K562 (cell line): ENCODE results near the gene DHX35. TPM values are rescaled to one million over a fixed set of nuclear protein-coding genes. Genes with fewer than 3 reads are reported as not detected.

Experiments
- ATAC-seq: fragments of 200-7000 bp; cut with Tn5 transposase; 3 replicates; pipeline ENCODE4 v1.9.1; 2020; ENCODE audit warnings: moderate library complexity
- BruUV-seq: library from RNA; stranded (reverse); fragments of 400-500 nt; replicated peaks from 2 replicates; lab custom pipeline; 2021; lab: Mats Ljungman, UMichigan
- CTCF ChIA-PET: fragments of 300-600 bp; formaldehyde crosslinking; extraction: SDS; loops from one replicate; lab custom pipeline; 2021; ENCODE audit warnings: low intra/inter-chr PET ratio; lab: Yijun Ruan, JAX
- POLR2A ChIA-PET: fragments of 300-600, 350-650 bp; sonication (Branson Sonifier 250); formaldehyde crosslinking; extraction: SDS; loops from one replicate; lab custom pipeline; 2021; ENCODE audit warnings: antibody characterized with exemption, inconsistent platforms; lab: Yijun Ruan, JAX
- DNase-seq, 4 experiments: peaks; one replicate each; pipeline versions ENCODE4 v3.0.0 to v3.0.0-alpha.2; 2011 to 2018; ENCODE audit warnings: low spot score in 3 of 4, mixed read lengths in 3 of 4; ENCODE audit errors: extremely low read depth in 1 of 4
- FAIRE-seq: peaks from 2 replicates; lab custom pipeline; 2011; peaks lifted over from hg19 to GRCh38; lab: Jason Lieb, UNC
- H2AFZ ChIP-seq: 2 replicates; pipeline ENCODE4 v1.6.0; 2011; ENCODE audit warnings: low read depth, low read length, control low read depth, inconsistent platforms
- H3K27ac ChIP-seq: fragments of 200-600 bp; 3 replicates; pipeline ENCODE4 v1.8.0; 2011; ENCODE audit warnings: low read depth, mild to moderate bottlenecking, control low read depth, inconsistent platforms, low read length, moderate library complexity, mixed read lengths; ENCODE audit errors: extremely low read depth
- H3K27me3 ChIP-seq, 2 experiments: fragments of 300-600 bp in 1 of 2; 2 replicates in 1 of 2; 3 replicates in 1 of 2; pipeline versions ENCODE4 v1.6.0 to v1.8.0; 2011; ENCODE audit warnings: inconsistent platforms in 2 of 2, low read length in 2 of 2, mild to moderate bottlenecking in 1 of 2, mixed read lengths in 1 of 2, moderate library complexity in 1 of 2; ENCODE audit not compliant: control insufficient read depth in 2 of 2, insufficient read depth in 2 of 2
- H3K36me3 ChIP-seq: fragments of 300-600 bp; 3 replicates; pipeline ENCODE4 v1.8.0; 2011; ENCODE audit warnings: mild to moderate bottlenecking, low read length, inconsistent platforms; ENCODE audit not compliant: control insufficient read depth, insufficient read depth
- H3K4me1 ChIP-seq, 2 experiments: fragments of 200-600 bp in 1 of 2; replicated peaks in 1 of 2; 2 replicates in 1 of 2; 3 replicates in 1 of 2; pipeline versions ENCODE4 v1.5.1 to v1.8.0; 2011; ENCODE audit warnings: inconsistent platforms in 2 of 2, low read length in 2 of 2, mild to moderate bottlenecking in 1 of 2, mixed read lengths in 1 of 2, moderate library complexity in 1 of 2; ENCODE audit not compliant: control insufficient read depth in 2 of 2, insufficient read depth in 2 of 2
- H3K4me2 ChIP-seq: 2 replicates; pipeline ENCODE4 v1.6.1; 2011; ENCODE audit warnings: low read length, control low read depth, inconsistent platforms, mixed read lengths; ENCODE audit not compliant: insufficient read depth
- H3K4me3 ChIP-seq: fragments of 200-600 bp; sonication (generic), shearing (Covaris generic); 2 replicates; pipeline ENCODE4 v1.5.1; 2016; ENCODE audit warnings: control low read depth, inconsistent platforms
- H3K79me2 ChIP-seq: fragments of 200-600 bp; 3 replicates; pipeline ENCODE4 v1.8.0; 2011; ENCODE audit warnings: low read length, inconsistent platforms; ENCODE audit not compliant: control insufficient read depth, insufficient read depth
- H3K9ac ChIP-seq, 2 experiments: 2 replicates each; pipeline versions ENCODE4 v1.6.0 to v1.6.1; 2011; ENCODE audit warnings: low read depth in 2 of 2, low read length in 2 of 2, control low read depth in 1 of 2, inconsistent platforms in 1 of 2, mild to moderate bottlenecking in 1 of 2, mixed read lengths in 1 of 2; ENCODE audit not compliant: insufficient read depth in 1 of 2
- H3K9me1 ChIP-seq: one replicate; pipeline ENCODE4 v1.6.0; 2011; ENCODE audit warnings: inconsistent platforms, mild to moderate bottlenecking, low read length, moderate library complexity; ENCODE audit not compliant: control insufficient read depth, insufficient read depth
- H3K9me3 ChIP-seq: replicated peaks from 2 replicates; pipeline ENCODE4 v1.5.1; 2011; ENCODE audit warnings: low read depth, low read length, inconsistent platforms; ENCODE audit not compliant: control insufficient read depth, insufficient read depth
- H4K20me1 ChIP-seq: replicated peaks from 2 replicates; pipeline ENCODE4 v1.6.1; 2011; ENCODE audit warnings: low read length, inconsistent platforms, mixed read lengths; ENCODE audit not compliant: control insufficient read depth, insufficient read depth
- CBX8 ChIP-seq: fragments of 200-600 bp; sonication (generic); IDR thresholded peaks from 2 replicates; pipeline ENCODE4 v1.6.1; 2012; ENCODE audit warnings: borderline replicate concordance, mixed run types, low read depth, mild to moderate bottlenecking, moderate library complexity, mixed read lengths, low read length, control low read depth, inconsistent platforms; ENCODE audit not compliant: poor library complexity, severe bottlenecking; ENCODE audit errors: extremely low read depth
- E2F3 ChIP-seq: fragments of 250-450 bp; sonication (Bioruptor Pico); IDR thresholded peaks from 2 replicates; pipeline ENCODE4 v1.4.0; 2020; ENCODE audit warnings: mild to moderate bottlenecking
- GTF2E2 ChIP-seq: fragments of 200-800 bp; sonication (Bioruptor generic); IDR thresholded peaks from 2 replicates; pipeline ENCODE4 v1.6.1; 2016; ENCODE audit warnings: missing genetic modification characterization, missing compliant biosample characterization
- TFAM ChIP-seq: fragments of 250-450 bp; sonication (Bioruptor Pico); conservative IDR thresholded peaks from 2 replicates; pipeline ENCODE4 v1.5.0; 2021; ENCODE audit warnings: mild to moderate bottlenecking, moderate library complexity
- ZNF232 ChIP-seq: sonication (generic); formaldehyde crosslinking; IDR thresholded peaks from 2 replicates; pipeline ENCODE4 v1.8.0; 2022; ENCODE audit warnings: mild to moderate bottlenecking, missing genetic modification reagents
- WGBS: fragments of 100-300 bp; shearing (Covaris generic); methylation state at CpG from one replicate; pipeline ENCODE4 v1.1.6; 2016; ENCODE audit warnings: low coverage, mixed read lengths; ENCODE audit not compliant: insufficient coverage; ENCODE audit errors: missing lambda C conversion rate; 5-methylcytosine and 5-hydroxymethylcytosine counted together
- in situ Hi-C: fragments of 300-500 bp; cut with MboI; formaldehyde crosslinking; loops from 4 replicates; pipeline ENCODE4 v1.15.0; 2018; ENCODE audit warnings: inconsistent platforms, mixed read lengths
- intact Hi-C: fragments of 100-400 bp; cut with micrococcal nuclease; formaldehyde crosslinking; loops from 2 replicates; pipeline ENCODE4 v1.14.2; 2022
- polyA plus RNA-seq, 8 experiments: library from polyadenylated mRNA; depleted of rRNA in 4 of 8; stranded (reverse) in 5 of 8; unstranded in 3 of 8; fragments of >200 nt; fragmentation: Nextera tagmentation in 2 of 8; fragmentation: Illumina TruSeq in 1 of 8; extraction: Ambion mirVana in 2 of 8; extraction: Trizol in 1 of 8; gene quantifications; 2 replicates each; pipeline versions ENCODE4 v1.2.1 to v1.2.3, GENCODE V29; 2011 to 2014; ENCODE audit warnings: inconsistent platforms in 1 of 8, missing spikeins in 1 of 8
- total RNA-seq, 7 experiments: library from RNA; depleted of rRNA in 6 of 7; stranded (reverse); fragments of >200 nt in 6 of 7; fragmentation: Illumina TruSeq in 2 of 7; extraction: Trizol in 2 of 7; gene quantifications; 2 replicates each; pipeline versions ENCODE4 v1.2.1 to v1.2.3, GENCODE V29; 2011 to 2021; ENCODE audit warnings: low replicate concordance in 1 of 7
- TF ChIP-seq, protein P1 (sequence below): fragments of 250-450 bp; sonication (Bioruptor Pico); IDR thresholded peaks from 2 replicates; pipeline ENCODE4 v1.4.0; 2020; ENCODE audit warnings: borderline replicate concordance
- TF ChIP-seq, protein P2 (sequence below): sonication (generic); formaldehyde crosslinking; IDR thresholded peaks from 2 replicates; pipeline ENCODE4 v1.8.0; 2022; ENCODE audit warnings: missing genetic modification reagents, mild to moderate bottlenecking, borderline replicate concordance
- TF ChIP-seq, protein P3 (sequence below): IDR thresholded peaks from 3 replicates; pipeline ENCODE4 v1.6.1; 2011; ENCODE audit warnings: borderline replicate concordance, mild to moderate bottlenecking, moderate library complexity; ENCODE audit not compliant: insufficient read length; ENCODE audit errors: extremely low read depth
- TF ChIP-seq, protein P4 (sequence below): sonication (generic); formaldehyde crosslinking; IDR thresholded peaks from 2 replicates; pipeline ENCODE4 v1.8.1; 2022; ENCODE audit warnings: missing genetic modification reagents

Gene DHX35
- total and polyA plus RNA-seq, 9 of the 15 experiments (the other 6 are each of a cell fraction or from before 2014, with no cell fraction given), result 6.5 to 25.6 (median 16.9) TPM

DNA sequence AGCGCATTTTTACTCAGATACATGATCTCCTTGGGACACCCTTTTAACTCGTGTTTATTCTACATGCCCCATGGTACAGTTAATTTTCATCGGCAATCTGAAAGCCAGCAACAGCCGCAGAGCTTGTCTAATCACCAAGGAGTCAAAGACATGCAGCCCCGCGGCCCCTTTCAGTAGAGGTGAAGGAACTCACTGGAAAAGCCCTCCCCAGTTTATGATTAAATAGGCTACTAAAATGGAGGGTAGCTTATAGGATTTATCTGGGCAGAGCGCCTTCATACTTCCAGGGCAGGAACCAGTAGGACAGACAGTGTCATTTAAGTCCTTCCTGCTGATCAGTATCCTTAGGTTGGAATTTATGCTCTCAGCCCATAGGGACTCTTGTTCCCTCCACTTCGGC lies 83.5 kb downstream of the DHX35 start (continued):
- TF ChIP-seq ZNF232 (CRISPR knock-in tag), result no peak
- TF ChIP-seq, protein P1, sequence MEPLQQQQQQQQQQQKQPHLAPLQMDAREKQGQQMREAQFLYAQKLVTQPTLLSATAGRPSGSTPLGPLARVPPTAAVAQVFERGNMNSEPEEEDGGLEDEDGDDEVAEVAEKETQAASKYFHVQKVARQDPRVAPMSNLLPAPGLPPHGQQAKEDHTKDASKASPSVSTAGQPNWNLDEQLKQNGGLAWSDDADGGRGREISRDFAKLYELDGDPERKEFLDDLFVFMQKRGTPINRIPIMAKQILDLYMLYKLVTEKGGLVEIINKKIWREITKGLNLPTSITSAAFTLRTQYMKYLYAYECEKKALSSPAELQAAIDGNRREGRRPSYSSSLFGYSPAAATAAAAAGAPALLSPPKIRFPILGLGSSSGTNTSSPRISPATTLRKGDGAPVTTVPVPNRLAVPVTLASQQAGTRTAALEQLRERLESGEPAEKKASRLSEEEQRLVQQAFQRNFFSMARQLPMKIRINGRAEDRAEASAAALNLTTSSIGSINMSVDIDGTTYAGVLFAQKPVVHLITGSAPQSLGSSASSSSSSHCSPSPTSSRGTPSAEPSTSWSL, result no peak
- TF ChIP-seq, protein P2, sequence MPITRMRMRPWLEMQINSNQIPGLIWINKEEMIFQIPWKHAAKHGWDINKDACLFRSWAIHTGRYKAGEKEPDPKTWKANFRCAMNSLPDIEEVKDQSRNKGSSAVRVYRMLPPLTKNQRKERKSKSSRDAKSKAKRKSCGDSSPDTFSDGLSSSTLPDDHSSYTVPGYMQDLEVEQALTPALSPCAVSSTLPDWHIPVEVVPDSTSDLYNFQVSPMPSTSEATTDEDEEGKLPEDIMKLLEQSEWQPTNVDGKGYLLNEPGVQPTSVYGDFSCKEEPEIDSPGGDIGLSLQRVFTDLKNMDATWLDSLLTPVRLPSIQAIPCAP (CRISPR knock-in tag), result no peak

DNA sequence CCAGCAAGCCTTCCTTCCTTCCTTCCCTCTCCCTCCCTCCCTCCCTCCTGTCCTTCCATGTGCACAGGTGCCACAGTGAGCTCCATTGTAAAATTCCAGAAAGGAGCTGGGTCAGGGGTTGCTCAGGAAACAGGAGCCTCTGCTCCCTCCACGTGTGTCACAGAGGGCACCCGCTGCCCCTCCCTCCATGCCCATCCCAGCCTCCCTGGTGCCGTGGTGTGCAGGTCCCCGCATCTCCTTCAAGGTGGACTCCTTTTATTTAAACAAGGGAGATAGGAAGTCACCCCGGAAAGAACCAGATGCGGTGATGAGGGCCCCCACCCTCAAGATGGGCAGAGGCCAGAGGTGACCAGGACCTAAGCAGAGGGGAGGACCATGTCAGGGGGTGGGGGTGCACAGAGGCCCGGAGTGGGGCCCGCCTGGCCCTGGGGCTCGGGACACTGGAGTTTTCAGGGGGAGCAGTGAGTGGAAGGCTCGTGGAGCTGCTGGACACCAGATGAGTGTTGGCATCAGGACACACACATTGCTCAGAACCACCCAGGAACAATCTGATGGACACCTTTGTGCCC lies 85.4 kb downstream of the DHX35 start:
- Histone ChIP-seq H3K27me3 (peaks cover 0 to 1% of the 10 kb centered on the region in 2 experiments; a peak in 2 of 5 replicates), H3K79me2 (no peaks in the 10 kb centered on the region), H3K27ac (no peak overlapping the region), H3K4me1 (peaks cover 10 to 23% of the 10 kb centered on the region in 2 experiments), H3K9ac (no peak overlapping the region; a peak in 1 of 4 replicates), H3K4me3 (no peak overlapping the region), H3K36me3 (peaks cover 6% of the 10 kb centered on the region; the same call in 2 of the 3 replicates), H3K9me1 (no peaks in the 10 kb centered on the region), H3K9me3 (no peaks in the 10 kb centered on the region), H2AFZ (no peak overlapping the region), H4K20me1 (no peaks in the 10 kb centered on the region), H3K4me2 (no peak overlapping the region)
- 19% methylated on average over 4 of the region's 10 CpGs for WGBS
- no TSS peak for BruUV-seq
- intact Hi-C loops (loop anchor here (10.0 kb wide), 2 partner anchors 293 to 323 kb away; partner anchors contain the start of gene SLC32A1), in situ Hi-C loops (loop anchor here (10.0 kb wide), 1 partner anchor 403 kb away; no protein-coding TSS in a partner anchor)
- CTCF ChIA-PET, result interaction anchor here (1.3 to 4.9 kb wide), 4 partner anchors 33 to 402 kb away, joined by 4 to 29 read pairs (median 17); partner anchors contain the start of gene FAM83D
- POLR2A ChIA-PET, result interaction anchor here (0.7 kb wide), 1 partner anchor 398 kb away, joined by 3 read pairs; no protein-coding TSS in a partner anchor
- ATAC-seq (no peak), FAIRE-seq (no peak), DNase-seq (no peak)
- TF ChIP-seq E2F3 (CRISPR knock-in tag) (no peak), TFAM (no peak), GTF2E2 (no peak), CBX8 (no peak)
- TF ChIP-seq, protein P3, sequence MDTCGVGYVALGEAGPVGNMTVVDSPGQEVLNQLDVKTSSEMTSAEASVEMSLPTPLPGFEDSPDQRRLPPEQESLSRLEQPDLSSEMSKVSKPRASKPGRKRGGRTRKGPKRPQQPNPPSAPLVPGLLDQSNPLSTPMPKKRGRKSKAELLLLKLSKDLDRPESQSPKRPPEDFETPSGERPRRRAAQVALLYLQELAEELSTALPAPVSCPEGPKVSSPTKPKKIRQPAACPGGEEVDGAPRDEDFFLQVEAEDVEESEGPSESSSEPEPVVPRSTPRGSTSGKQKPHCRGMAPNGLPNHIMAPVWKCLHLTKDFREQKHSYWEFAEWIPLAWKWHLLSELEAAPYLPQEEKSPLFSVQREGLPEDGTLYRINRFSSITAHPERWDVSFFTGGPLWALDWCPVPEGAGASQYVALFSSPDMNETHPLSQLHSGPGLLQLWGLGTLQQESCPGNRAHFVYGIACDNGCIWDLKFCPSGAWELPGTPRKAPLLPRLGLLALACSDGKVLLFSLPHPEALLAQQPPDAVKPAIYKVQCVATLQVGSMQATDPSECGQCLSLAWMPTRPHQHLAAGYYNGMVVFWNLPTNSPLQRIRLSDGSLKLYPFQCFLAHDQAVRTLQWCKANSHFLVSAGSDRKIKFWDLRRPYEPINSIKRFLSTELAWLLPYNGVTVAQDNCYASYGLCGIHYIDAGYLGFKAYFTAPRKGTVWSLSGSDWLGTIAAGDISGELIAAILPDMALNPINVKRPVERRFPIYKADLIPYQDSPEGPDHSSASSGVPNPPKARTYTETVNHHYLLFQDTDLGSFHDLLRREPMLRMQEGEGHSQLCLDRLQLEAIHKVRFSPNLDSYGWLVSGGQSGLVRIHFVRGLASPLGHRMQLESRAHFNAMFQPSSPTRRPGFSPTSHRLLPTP, result no peak
- TF ChIP-seq, protein P4, sequence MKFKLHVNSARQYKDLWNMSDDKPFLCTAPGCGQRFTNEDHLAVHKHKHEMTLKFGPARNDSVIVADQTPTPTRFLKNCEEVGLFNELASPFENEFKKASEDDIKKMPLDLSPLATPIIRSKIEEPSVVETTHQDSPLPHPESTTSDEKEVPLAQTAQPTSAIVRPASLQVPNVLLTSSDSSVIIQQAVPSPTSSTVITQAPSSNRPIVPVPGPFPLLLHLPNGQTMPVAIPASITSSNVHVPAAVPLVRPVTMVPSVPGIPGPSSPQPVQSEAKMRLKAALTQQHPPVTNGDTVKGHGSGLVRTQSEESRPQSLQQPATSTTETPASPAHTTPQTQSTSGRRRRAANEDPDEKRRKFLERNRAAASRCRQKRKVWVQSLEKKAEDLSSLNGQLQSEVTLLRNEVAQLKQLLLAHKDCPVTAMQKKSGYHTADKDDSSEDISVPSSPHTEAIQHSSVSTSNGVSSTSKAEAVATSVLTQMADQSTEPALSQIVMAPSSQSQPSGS (CRISPR knock-in tag), result no peak
